ENCODE results near the gene ITGA2B.
A peak's percentile ranks its signal among the peaks of the same experiment; 100 is the strongest.
"Not testable (repeated sequence)": the region's sequence is repeated elsewhere in the genome, so short reads cannot be mapped to it uniquely, and the experiment has no call there.

The ITGA2B gene

DNA sequence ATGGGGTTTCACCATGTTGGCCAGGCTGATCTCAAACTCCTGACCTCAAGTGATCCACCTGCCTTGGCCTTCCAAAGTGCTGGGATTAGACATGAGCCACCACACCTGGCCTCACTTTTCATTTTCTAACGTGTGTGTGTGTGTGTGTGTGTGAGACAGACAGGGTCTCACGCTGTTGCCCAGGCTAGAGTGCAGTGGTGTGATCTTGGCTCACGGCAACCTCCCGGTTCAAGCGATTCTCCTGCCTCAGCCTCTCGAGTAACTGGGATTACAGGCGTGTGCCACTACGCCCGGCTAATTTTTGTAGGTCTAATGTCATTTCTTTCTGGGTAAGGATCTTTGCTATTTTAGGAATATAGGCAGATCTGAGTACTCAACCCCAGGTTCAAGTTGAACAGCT lies 4.7 kb upstream of the ITGA2B start:
- DNase-seq (ENCODE audit: low spot score); FAIRE-seq: not testable (repeated sequence)

DNA sequence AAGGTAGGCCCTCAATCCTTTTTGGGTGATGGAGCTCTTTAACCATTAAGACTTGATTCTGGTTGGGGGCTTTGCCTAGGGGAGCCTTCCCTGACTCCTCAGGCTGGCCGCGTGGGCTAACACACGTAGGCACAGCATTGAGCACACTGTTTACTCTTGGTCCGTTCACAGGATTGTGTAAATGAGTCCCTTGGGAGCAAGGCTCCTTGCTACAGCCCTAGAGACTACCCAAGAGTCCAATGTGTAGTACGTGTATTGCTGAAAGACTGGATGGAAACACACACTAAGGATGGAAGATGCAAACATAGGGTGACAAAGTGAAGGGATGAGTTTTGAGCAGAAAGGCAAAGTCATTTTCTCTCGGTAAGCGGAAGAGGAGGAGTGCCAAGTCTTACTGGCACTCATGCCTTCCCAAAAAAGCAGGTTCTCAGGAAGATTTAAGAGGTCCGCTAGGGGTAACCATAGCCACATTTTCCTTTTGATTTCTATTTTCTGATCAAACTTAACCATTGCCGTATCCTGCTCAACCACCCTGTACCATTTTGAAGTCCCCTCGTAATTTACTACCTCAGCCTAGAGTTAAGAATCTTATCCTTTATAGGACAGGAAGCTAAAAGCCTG lies 911 bp upstream of the ITGA2B start:
- FAIRE-seq (no peak), DNase-seq (ENCODE audit: low spot score) (no peak)

DNA sequence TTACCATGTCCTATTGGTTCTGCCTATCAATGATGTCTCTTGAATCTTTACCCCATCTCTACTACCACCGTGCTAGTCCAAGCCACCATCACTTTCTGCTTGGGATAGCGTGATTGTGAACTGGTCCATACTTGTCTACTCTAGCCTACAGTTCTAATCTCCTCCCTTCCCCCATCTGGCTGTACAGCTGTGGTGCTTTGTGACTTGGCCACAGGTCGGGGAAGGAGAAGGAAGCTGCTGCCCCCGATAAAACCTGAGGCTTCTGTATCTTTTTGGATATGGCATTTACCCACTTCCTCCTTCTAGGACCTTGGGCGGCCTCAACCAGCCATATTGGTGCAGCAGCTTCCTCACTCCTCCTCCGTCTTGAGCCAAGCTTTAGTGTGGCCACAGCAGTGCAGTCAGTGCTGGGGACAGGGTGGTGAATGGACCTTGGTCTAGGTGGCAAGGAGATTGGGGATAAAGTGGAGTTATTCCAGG lies 314 bp upstream of the ITGA2B start:
- FAIRE-seq, result no peak

DNA sequence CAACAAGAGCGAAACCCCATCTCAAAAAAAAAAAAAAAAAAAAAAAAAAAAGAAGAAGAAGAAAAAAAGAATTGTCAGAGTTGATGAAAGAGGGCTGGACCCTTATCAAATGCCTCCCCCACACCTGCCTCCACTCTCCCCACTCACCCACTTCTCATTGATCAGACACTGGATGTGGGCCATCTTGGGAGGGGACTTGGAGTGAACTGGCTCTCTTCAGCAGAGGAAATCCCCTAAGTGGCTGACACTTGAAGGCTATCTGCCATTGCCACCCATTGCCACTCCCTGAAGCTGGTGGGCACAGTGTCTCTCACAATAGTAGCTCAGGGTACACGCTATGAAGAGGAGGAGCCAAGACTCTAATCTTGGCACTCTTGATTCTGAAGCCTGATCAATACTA lies 1.6 kb downstream of the ITGA2B start:
- no peak for FAIRE-seq
- DNase-seq (ENCODE audit: low spot score), result no peak

More for the DNA sequence above, 314 bp upstream of the ITGA2B start:
- no peak for DNase-seq (ENCODE audit: low spot score)

DNA sequence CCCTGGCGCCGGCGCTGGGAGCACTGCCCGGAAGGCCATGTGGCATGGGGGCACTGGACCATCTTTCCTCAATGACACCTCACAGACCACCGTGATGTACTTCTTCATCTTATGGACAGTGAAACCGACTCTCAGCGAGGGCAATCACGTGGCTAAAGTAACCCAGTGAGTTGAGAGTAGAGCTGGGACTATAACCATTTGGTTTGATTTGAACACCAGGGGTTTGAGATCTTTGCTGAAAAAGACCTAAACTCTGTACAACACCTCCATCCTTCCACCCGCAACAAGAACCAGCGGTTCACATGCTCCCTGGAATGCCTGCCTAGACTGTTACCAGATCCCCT lies 3.3 kb downstream of the ITGA2B start:
- DNase-seq (ENCODE audit: low spot score), result no peak
- no peak for FAIRE-seq

DNA sequence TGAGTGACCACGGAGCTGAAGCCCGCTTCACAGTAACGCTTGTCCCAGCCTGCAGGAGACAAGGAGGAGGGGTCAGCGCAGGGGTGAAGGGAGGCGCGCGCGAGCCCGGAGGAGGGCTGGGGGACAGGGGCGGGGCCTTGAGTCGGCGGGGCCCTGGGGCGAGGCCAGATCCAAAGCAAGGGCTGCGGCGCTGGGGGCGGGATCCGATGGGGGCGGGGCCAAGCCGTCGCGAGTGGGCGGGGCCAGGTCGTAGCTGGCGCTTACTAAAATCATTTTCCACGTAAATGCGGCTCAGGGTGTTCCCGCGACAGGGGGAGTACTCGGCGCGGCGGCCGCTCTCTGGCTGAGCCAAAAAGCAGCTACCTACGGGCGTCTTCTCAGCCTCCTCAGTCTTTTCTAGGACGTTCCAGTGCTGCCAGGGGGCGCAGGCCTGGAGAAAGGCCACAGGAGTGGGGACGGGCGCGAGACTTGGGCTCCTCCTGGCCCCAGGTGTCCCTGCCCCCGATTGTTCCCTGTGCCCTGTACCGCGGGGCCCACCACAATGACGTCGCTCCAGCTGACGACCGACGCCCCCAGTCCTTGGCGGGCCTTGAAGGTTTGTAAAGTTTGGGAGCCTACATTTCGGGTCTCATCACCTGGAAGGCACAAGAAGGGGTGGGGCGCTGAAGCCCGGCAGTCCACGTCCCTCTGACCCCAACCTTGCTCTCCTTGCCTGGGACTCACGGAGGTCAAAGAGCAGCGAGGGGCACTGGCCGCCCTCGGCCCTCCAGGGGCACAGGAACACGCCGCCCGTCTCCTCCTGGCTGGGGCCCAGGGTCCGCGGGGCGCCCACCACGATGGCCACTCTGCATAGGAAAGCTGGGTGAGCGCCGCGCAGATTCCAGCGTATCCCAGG lies 3.9 kb downstream of the ITGA2B start:
- DNase-seq (ENCODE audit: low spot score) (peak; percentile 11), FAIRE-seq (no peak)

DNA sequence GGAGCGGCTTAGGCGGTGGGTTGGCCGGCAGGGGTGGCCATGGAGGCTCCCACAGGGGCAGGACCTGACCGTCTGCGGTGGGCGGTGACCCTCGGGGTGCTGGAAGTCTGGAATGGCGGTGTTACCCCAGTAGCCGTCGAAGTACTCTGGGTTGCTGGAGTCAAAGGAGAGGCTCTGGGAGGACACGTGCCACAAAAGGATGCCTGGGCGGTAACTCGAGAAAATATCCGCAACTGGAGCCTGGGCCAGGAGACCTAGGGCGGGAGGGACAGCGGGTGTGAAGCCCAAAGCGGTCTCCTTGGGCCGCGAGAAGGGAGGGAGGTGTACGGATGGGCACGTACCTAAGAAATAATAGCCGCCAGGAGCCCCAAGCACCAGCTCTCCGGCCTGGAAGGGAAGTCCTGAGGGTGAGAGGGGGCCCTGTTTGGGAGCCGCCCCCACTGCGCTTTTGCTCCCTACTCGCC lies 4.6 kb downstream of the ITGA2B start:
- FAIRE-seq, result no peak
- no peak for DNase-seq (ENCODE audit: low spot score)

DNA sequence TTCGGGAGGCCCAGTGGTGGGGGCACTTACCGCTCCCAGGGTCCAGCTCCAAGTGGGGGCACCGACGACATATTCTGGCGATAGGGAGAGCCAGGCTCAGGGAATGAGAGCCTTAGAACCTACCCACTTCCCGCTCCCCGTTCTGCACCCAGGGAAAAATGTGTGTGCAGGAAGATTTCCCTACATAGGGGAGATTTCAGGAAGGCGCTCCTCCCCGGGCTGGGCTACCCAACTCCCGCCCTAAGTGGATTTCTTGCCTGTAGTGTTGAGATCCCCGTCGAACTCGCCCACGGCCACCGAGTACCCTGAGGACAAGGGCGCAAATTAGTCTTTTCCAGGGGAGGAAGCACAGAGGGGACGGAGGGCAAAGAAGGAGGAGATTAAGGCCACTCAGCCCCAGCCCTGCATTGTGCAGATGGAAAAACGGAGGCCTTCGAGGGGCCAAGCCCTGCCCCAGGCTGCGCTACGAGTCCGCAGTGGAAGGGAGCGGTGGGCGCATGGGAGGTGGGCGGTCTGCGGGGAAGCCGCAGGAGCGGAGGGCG lies 5.1 kb downstream of the ITGA2B start:
- no peak for FAIRE-seq
- DNase-seq (ENCODE audit: low spot score), result no peak

DNA sequence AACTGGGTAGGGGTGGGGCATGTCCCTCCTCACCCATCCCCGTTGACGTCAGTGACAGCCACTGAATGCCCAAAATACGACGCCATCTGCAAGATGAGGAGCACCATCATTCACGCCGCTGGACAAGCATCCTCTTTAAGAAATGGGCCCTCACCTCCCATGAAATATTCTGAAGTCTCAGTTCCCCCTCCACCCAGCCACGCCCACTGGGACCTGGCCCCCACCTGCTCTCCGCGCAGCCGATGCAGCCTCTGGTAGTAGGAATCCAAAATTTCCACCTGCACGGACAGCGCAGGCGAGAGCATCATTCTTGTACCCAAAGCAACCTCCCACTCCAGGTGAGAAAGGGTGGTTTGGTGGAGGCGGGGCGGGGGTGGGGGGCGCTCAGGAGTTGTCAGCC lies 5.6 kb downstream of the ITGA2B start:
- DNase-seq (ENCODE audit: low spot score), result no peak
- FAIRE-seq, result no peak

DNA sequence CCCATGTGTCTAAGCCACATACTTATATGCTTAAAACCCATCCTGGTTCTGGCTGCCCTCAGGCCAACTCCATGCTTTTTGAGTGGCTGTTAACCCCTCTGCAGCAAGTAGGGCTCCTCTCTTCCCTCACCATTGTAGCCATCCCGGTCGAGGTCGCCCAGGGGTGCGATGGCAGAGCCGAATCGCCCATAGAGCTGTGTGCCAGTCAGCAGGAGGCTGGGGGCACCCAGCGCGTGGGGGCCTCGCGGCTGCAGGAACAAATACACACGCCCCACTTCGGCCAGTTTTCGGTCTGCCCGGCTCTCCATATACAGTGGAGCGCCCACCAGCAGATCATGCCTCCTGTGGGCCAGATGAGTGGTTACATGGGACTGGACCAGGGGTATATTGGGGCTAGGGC lies 6.1 kb downstream of the ITGA2B start:
- FAIRE-seq (no peak), DNase-seq (ENCODE audit: low spot score) (no peak)

DNA sequence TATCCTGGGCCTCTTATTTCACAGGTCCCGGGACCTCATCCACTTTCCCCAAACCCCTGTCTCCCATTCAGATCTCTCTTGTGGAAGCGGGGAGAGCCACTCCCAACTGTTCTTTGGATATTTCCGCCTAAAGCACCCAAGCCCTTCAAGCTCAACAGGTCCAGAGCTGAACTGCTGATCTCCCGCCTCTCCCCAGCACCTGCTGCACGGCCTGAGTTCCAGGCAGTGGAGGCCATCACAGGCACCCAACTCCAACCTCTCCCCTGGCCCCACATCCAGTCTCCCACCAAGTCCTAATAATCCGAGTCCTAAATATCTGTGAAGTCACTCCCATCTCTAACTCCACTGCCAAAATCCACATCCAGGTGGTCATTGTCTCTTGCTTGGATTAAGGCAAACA lies 6.5 kb downstream of the ITGA2B start:
- DNase-seq (ENCODE audit: low spot score) (no peak), FAIRE-seq (no peak)

DNA sequence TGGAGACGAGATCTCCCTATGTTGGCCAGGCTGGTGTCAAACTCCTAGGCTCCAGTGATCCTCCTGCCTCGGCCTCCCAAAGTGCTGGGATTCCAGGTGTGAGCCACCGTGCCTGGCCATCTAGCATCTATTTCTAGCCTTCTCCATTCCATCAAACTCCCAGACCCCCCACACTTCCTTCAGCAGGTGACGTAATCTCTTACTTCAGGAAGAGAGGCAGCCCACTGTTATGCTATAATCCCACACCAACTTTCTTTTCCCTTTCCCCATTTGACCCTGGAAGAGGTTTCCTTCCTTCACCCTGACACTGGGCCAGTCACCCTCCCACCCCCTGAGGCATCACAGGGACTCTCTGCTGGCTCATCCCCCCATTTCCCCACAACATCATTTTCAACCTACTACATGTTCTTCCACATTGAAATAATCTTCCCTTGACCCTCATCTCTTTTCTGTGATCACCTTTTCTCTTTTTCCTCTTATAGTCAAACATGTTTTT lies 7.6 kb downstream of the ITGA2B start:
- no peak for DNase-seq (ENCODE audit: low spot score)
- no peak for FAIRE-seq

DNA sequence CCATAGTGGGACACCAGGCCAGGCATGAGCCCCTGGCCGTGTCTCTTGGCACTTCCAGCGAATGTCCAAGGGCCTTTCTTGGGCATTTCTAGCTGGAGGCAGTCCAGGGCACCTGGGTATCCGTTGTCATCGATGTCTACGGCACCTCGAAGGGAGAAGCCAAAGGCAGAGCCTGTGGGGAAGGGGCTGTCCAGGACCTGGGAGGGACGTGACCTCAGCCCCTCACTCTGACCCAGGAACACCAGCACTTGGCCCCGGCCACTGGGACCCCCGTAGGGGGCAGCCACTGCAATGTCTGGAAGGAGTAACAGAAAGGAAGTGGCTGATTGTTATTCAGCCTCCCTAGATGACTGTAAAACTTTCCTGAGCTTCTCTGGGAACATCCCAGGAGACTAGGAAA lies 8.7 kb downstream of the ITGA2B start:
- FAIRE-seq (no peak), DNase-seq (ENCODE audit: low spot score) (no peak)

DNA sequence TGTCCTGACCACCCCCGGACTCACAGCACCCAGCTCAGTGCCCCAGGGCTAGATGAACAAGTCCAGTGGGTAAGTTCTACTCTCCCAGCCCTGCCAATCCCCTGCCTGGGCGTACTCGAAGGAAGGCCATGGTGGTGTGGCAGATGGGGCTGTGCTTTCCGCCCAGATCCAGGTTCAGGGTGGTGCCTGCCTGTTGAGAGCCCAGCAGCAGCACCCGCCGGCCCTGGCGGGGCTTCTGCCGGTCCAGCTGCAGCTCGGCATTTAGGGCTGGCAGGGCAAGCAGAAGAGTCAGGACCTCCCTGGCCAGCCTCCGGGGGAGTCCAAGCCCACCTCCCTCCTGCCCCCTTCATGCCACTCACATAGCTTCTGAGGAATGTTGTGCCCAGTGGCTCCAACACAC lies 9.6 kb downstream of the ITGA2B start:
- FAIRE-seq (no peak), DNase-seq (ENCODE audit: low spot score) (no peak)

DNA sequence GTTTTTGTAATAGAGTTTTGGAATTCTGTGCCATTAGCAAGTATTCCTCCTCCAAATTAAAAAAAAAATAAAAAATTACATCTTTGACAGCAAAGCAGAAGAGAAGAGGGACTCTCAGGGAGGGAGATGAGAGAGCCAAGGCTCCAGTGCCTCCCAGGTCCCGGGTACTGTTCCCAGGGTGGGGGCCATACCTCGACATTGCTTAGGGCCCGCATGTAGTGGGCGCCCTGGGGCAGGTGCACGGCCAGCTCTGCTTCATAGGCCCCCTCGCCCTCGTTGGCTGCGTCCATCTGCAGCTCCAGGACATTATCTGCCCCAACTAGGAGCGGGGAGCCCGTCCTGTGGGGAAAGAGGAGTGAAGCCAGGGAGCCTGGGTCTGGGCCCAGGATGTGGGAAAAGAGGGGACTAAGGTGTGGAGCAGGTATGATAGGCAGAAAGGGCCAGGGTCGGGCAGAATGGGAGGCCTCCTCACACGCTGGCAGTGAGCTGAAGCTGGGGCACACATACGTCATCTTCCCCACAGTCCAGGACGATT lies 11.2 kb downstream of the ITGA2B start:
- FAIRE-seq (no peak), DNase-seq (ENCODE audit: low spot score) (no peak)

DNA sequence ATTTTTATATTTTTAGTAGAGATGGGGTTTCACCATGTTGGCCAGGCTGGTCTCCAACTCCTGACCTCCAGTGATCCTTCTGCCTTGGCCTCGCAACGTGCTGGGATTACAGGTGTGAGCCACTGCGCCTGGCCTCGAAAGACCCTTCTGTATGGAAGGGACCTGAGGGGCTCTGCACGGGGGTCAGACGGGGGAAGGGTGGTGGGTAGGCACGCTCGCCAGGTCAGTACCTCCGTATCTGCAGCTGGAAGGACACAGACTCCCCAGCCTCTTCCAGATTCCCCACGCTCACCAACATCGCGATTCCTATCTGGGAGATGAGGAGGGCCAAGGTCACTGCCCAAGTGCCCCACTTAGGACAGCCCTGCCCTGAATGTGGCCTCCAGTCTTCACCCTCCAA lies 12.7 kb downstream of the ITGA2B start:
- DNase-seq (ENCODE audit: low spot score) (no peak), FAIRE-seq (no peak)

DNA sequence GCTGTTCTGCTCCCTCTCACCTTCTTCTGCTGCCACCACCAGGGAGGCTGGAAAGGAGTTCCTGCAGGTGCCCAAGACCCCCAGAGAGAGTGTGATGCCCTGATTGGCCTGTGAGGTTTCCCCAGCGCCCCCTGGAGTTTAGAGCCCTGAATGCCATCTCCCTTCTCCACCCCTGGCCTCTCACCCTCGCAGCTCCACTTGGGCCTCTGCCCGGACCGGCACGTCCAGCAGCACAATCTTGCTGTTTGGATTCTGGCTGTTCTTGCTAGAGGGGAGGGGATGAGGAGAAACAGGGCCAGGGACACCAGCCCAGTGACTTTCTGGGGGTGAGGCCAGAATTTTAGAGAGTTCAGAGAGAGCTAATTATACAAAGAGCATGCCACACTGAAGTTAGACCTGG lies 13.3 kb downstream of the ITGA2B start:
- no peak for FAIRE-seq
- no peak for DNase-seq (ENCODE audit: low spot score)

DNA sequence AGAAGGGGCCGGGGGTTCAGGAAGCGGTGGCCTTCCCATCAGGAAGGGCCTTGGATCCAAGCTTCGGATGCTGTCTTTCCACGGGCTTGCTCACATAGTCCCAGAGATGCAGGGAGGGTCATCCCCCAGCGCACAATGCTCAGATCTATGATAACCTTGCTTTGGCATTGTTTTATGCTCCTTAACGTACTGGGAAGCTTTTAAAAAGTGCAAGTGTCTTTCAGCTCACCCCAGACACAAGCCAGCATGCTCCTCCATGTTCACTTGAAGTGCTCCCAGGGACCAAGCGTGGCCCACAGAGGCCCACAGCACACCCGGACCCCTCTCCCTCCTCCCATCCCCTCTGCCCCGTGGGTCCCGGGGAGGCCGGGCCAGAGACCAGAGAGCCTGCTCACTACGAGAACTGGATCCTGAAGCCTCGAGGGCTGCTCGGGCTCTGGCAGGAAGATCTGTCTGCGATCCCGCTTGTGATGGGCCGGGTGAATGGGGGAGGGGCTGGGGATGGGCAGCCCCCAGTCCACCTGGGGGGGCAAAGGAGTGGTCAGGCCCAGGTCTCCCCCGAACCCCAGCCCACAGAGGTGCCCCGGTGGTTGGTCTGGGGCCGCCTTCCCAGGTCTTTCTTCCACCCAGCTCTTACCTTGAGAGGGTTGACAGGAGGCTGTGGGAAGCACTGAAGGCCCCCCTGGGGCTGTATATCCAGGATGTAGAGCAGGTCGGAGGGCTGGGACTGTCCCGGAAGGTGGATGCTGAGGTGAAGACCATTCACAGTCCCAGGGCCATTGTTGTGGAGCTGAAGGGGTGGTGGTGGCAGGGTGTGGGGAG lies 14.0 kb downstream of the ITGA2B start:
- DNase-seq (ENCODE audit: low spot score), result no peak

DNA sequence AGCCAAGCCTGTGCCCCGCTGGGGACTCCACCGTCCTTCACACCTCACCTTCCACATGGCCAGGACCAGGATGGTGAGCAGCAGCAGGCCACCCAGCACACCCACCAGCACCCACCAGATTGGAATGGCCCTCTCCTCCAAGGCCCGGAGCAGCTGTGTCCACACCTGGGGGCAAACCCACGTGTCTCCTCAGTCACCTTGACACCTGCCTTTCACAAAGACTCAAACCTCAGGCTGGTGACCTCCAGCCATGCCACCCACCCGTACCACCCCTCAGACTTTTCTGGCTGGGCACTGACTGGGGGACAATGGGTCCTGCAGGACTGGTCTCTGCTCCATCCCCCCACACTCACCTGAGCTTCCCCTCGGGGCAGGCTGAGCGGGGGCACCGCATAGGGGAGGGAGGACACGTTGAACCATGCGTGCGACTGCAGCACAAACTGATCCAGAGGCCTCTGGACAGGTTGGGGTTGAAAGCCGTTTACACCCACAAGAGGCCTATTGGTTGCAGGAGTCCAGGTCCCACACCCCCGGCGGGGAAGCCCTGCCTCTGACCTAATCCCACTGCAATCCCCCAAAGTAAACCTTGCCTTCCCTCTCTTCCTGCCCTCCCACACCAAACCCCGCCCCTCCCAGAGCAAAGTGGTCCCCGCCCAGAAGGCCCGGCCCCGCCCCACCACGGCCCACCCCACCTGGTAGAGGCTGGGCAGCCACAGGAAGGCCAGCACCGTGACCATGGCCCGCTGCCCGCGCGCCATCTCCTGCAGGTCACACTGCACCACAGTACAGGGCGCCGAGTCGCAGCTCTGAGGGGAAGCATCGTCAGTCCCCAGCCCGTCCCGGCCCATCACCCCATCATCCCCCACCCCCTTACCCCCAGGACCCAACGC lies 14.9 kb downstream of the ITGA2B start:
- no peak for FAIRE-seq
- no peak for DNase-seq (ENCODE audit: low spot score)

More for the DNA sequence above, 14.0 kb downstream of the ITGA2B start:
- no peak for FAIRE-seq

DNA sequence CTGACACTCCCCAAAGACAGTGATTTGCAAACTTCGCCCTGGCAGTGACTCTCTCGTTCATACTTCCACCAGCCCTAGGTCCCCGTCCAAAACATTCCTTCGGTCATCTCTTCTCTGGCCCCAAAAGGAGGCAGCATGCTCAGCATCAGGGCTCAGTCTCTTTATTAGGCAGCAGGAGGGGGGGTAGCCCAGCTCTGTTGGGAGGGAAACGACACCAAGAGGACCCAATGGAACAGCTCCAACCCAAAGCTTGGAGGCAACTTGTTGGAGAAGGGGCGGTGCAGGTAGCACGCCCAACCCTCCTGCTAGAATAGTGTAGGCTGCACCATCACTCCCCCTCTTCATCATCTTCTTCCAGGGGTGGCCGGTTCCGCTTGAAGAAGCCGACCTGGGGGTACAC lies 17.4 kb downstream of the ITGA2B start:
- DNase-seq (ENCODE audit: low spot score), result no peak
- FAIRE-seq, result no peak
